ENCODE data around the gene SLC46A2. TPM values are rescaled to one million over a fixed set of nuclear protein-coding genes. Genes with fewer than 3 reads are reported as not detected.

Gene SLC46A2
- polyA plus RNA-seq, 4 donors, result 0.03 to 0.30 TPM; not detected in 2

DNA sequence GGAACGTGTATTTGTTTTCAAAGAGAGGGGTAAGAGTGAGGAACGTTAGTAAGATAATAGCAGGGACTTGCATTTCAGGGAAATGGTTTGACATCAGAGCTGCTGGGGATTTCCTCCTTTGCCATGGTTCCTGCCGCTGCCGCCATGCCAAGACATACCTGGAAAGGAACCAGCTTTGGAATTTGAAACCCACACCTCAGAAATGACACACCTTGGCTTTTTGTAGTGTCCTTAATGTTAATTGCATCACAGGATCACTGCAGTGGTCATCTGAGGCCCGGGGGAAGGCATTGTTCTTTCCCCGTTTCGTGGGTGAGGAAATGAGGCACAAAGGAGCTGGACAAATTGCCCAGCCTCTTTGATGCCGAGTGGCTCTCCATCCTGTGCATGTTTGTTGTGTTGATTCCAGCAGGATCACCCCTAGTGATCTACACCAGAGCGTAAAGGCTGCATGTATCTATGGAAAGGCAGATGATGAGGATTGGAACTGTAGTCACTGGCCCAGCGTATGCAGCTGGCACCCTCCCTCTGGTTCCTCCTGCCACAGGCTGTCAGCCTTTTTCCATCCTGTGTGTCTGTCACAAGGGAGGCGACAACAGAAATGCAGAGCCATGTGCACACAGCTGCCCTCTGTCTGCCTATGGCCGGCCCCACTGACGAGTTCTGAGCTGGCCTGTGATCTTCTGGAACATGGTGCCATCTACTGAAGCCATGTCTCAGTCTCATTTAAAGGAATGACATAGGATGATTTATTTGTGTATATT, 37.8 kb downstream of the SLC46A2 start:
- 69 to 73% (median 70%) methylated on average over 13 of the region's 13 CpGs for WGBS, 3 donors
- no peak overlapping the region for H3K27ac ChIP-seq (ENCODE audit: low read depth in 1 of 3, low read length in 2 of 3)
- peaks cover 0 to 61% (median 4%) of the 10 kb centered on the region in 3 donors for H3K36me3 ChIP-seq (ENCODE audit: control insufficient read depth in 3 of 3, insufficient read depth in 2 of 3, low read depth in 1 of 3, low read length in 3 of 3)
- DNase-seq (no peak), FAIRE-seq (no peak)
- H3K27me3 ChIP-seq (ENCODE audit: control insufficient read depth in 3 of 3, insufficient read depth in 3 of 3, low read length in 3 of 3), result no peaks in the 10 kb centered on the region
- no peaks in the 10 kb centered on the region for H3K4me1 ChIP-seq (ENCODE audit: control insufficient read depth in 3 of 3, insufficient read depth in 2 of 3, low read depth in 1 of 3, low read length in 2 of 3)
- no peaks in the 10 kb centered on the region for H3K9me3 ChIP-seq (ENCODE audit: control insufficient read depth in 2 of 2, insufficient read depth in 1 of 2, low read depth in 1 of 2, low read length in 1 of 2)
- H3K4me3 ChIP-seq (ENCODE audit: low read depth in 1 of 3, low read length in 3 of 3), result no peak overlapping the region

DNA sequence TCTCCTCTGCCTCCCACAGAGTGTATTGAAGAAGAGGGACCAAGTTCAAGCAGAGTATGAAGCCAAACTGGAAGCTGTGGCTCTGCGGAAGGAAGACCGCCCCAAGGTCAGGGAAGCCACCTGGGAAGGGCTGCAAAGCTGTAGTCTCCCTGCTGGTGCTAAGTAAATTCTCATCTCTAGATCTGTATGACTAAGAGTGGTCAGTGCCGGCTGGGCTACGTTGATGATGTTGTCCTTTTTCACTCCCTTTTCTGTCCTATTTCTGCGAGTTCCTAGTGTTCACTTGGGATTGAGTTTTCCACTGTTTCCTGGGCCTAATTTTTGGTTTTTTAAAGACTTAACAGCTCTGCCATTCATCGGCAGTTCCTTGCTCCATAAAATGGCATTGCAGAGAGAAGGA, 39.8 kb downstream of the SLC46A2 start:
- FAIRE-seq, result no peak
- 94 to 96% (median 95%) methylated on average over 6 of the region's 6 CpGs for WGBS, 3 donors
- Histone ChIP-seq H3K36me3 (ENCODE audit: control insufficient read depth in 3 of 3, insufficient read depth in 2 of 3, low read depth in 1 of 3, low read length in 3 of 3) (peaks cover 0 to 61% (median 4%) of the 10 kb centered on the region in 3 donors), H3K4me3 (ENCODE audit: low read depth in 1 of 3, low read length in 3 of 3) (no peak overlapping the region), H3K9me3 (ENCODE audit: control insufficient read depth in 2 of 2, insufficient read depth in 1 of 2, low read depth in 1 of 2, low read length in 1 of 2) (no peaks in the 10 kb centered on the region), H3K27me3 (ENCODE audit: control insufficient read depth in 3 of 3, insufficient read depth in 3 of 3, low read length in 3 of 3) (no peaks in the 10 kb centered on the region), H3K4me1 (ENCODE audit: control insufficient read depth in 3 of 3, insufficient read depth in 2 of 3, low read depth in 1 of 3, low read length in 2 of 3) (no peaks in the 10 kb centered on the region), H3K27ac (ENCODE audit: low read depth in 1 of 3, low read length in 2 of 3) (no peak overlapping the region)
- no peak for DNase-seq

DNA sequence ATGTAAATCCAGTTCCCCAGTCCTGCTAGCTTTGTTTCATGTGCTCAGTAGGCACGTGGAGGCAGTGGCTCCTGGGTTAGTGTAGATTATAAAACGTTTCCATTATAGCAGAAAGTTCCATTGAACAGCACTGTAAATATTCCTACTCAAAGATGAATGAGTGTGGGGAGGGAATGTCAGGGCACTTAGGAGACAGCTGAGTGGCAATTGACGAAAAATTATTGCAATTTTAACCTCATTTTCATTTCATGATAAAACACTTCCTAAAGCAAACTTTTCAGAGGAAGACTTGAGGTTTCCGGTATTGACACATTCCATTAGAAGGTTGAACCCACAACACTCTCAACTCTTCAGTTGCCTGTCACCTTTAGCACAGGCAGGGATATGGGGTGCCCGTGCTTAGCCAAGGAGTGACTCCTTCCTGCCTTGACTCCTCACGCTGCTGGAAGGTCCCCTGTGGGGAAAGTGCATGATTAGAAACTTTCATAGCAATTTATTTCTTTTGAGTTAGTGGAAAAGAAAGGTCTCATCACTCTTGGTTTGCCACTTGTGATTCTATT, 41.2 kb downstream of the SLC46A2 start:
- no peak overlapping the region for H3K27ac ChIP-seq (ENCODE audit: low read depth in 1 of 3, low read length in 2 of 3)
- WGBS, 3 donors, result 79 to 87% (median 81%) methylated on average over 6 of the region's 6 CpGs
- DNase-seq (no peak), FAIRE-seq (no peak)
- H3K9me3 ChIP-seq (ENCODE audit: control insufficient read depth in 2 of 2, insufficient read depth in 1 of 2, low read depth in 1 of 2, low read length in 1 of 2), result no peaks in the 10 kb centered on the region
- H3K27me3 ChIP-seq (ENCODE audit: control insufficient read depth in 3 of 3, insufficient read depth in 3 of 3, low read length in 3 of 3), result no peaks in the 10 kb centered on the region
- H3K4me1 ChIP-seq (ENCODE audit: control insufficient read depth in 3 of 3, insufficient read depth in 2 of 3, low read depth in 1 of 3, low read length in 2 of 3), result no peaks in the 10 kb centered on the region
- H3K4me3 ChIP-seq (ENCODE audit: low read depth in 1 of 3, low read length in 3 of 3), result no peak overlapping the region
- H3K36me3 ChIP-seq (ENCODE audit: control insufficient read depth in 3 of 3, insufficient read depth in 2 of 3, low read depth in 1 of 3, low read length in 3 of 3), result peaks cover 0 to 58% (median 4%) of the 10 kb centered on the region in 3 donors

DNA sequence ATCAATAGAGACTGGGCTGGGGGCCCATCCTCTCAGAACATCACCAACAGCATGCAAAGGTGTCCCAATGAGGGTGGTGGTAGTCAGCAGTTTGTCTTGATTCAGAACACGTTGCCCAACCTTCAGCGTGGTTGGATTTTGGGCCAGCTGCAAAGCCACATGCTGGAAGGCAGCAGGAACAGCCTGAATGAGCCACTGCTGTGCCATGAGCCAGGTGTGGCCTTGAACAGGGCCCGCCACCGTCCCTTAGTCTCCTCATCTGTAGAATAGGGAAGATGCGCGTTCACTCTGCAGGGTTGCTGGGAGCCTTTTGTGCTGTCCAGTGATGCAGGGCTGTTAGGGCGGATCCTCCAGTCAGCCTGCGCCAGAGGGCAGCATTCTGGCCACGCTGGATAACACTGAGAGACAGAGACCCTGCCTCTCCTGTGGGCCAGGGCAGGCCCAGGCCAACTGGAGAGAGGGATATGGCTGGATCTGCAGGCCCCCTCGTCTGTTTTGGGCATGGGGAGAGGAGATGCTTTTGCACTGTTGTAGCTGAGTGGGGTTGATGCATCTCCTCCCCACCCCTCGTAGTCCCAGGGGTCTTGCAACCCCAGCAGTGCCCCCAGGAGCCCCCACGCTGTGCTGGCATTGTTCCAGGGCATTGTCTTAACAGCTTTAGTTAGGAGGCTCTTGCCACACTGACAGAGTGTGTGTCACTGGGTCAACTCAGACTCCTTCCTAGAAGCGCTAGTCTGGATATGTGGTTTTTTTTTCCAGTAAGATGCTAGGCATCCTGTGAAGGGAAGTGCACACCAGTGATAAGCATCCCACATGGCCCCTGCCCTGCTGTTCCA, 42.1 kb downstream of the SLC46A2 start:
- no peak overlapping the region for H3K4me3 ChIP-seq (ENCODE audit: low read depth in 1 of 3, low read length in 3 of 3)
- no peak overlapping the region for H3K27ac ChIP-seq (ENCODE audit: low read depth in 1 of 3, low read length in 2 of 3)
- H3K36me3 ChIP-seq (ENCODE audit: control insufficient read depth in 3 of 3, insufficient read depth in 2 of 3, low read depth in 1 of 3, low read length in 3 of 3), result peaks cover 0 to 52% (median 4%) of the 10 kb centered on the region in 3 donors
- DNase-seq (no peak), FAIRE-seq (no peak)
- no peaks in the 10 kb centered on the region for H3K4me1 ChIP-seq (ENCODE audit: control insufficient read depth in 3 of 3, insufficient read depth in 2 of 3, low read depth in 1 of 3, low read length in 2 of 3)
- H3K27me3 ChIP-seq (ENCODE audit: control insufficient read depth in 3 of 3, insufficient read depth in 3 of 3, low read length in 3 of 3), result no peaks in the 10 kb centered on the region
- H3K9me3 ChIP-seq (ENCODE audit: control insufficient read depth in 2 of 2, insufficient read depth in 1 of 2, low read depth in 1 of 2, low read length in 1 of 2), result no peaks in the 10 kb centered on the region
- 86 to 90% (median 89%) methylated on average over 13 of the region's 13 CpGs for WGBS, 3 donors

DNA sequence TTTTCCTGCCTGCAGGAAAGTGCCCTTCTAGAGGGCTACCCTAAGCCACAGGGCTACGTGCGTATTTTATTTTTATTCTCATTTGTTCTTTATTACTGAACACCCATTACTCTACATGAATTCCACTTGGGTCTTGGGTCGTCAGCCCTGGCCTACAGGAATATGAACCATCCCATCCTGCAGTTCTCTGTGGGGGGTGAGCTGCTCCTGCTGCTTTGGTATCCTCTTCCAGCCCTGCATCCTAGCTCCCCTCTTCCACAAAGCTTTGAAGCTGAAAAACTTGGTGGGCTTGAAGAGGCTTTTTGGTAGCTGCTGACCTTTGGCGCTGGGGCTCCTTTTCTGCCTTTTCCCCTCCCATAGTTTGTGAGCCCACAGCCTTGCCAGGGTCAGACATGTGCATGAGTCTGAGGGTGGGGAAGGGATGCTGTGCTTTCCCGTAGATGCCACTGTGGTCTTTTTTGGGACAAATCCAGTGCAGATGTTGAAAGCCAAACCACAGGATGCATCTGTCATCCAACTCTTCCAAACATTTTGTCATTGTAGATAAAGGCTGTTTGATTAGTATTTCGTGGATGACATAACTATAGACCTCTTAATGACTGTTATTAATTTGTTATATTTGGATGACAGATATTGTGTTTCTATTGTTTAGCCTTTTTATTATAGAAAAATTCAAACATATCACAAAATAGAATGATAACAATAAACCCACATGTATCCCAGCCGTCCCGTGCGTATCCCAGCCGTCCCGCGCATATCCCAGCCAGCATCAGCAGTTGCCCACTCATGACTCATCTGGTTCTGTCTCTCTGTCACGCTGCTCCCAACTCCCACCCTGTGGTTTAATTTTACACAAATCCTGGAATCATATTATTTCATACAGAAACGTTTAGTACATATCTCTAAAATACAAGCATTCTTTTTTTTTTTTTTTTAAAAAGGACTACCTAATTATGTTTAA, 43.9 kb downstream of the SLC46A2 start:
- FAIRE-seq (no peak), DNase-seq (no peak)
- H3K27me3 ChIP-seq (ENCODE audit: control insufficient read depth in 3 of 3, insufficient read depth in 3 of 3, low read length in 3 of 3), result no peaks in the 10 kb centered on the region
- no peak overlapping the region for H3K4me3 ChIP-seq (ENCODE audit: low read depth in 1 of 3, low read length in 3 of 3)
- no peak overlapping the region for H3K27ac ChIP-seq (ENCODE audit: low read depth in 1 of 3, low read length in 2 of 3)
- H3K4me1 ChIP-seq (ENCODE audit: control insufficient read depth in 3 of 3, insufficient read depth in 2 of 3, low read depth in 1 of 3, low read length in 2 of 3), result no peaks in the 10 kb centered on the region
- 68 to 86% (median 86%) methylated on average over 14 of the region's 14 CpGs for WGBS, 3 donors
- H3K9me3 ChIP-seq (ENCODE audit: control insufficient read depth in 2 of 2, insufficient read depth in 1 of 2, low read depth in 1 of 2, low read length in 1 of 2), result no peaks in the 10 kb centered on the region
- peaks cover 0 to 49% (median 4%) of the 10 kb centered on the region in 3 donors for H3K36me3 ChIP-seq (ENCODE audit: control insufficient read depth in 3 of 3, insufficient read depth in 2 of 3, low read depth in 1 of 3, low read length in 3 of 3)

DNA sequence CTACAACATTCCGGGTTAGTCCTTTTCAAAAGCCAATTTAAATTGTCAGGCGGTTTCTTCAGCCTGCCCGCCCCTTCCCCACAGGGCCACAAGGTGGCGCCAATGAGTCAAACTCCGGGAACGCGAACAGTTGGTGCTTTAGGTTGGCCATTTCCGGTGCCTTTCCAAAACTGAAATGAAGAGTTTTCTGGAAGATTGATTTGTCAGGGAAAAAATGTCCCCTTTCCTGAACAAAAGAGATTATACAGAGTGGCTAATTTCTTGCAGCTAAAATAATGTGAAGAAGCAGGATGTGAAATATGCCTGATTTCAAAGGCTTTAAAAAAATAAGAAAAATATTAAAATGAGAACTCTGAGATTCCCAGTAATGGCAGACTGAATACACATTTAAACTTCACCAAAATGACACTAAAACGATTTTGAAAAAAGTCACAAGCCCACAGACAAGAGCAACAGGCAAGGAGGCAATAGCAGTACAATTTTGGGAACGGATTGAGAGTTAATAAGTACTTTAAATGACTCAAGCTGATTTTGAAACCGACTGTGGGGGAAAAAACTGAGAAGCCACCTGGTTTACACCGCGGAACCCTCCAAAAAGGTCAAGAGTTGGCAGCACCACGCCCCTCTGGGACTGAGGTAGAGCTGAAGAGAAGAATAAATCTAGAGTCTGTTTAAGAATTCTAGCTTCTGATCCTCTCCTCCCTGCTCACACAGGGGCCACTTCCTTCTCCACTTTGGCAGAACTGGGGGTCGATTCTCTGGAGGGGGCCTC, 45.7 kb downstream of the SLC46A2 start:
- H3K4me3 ChIP-seq (ENCODE audit: low read depth in 1 of 3, low read length in 3 of 3), result no peak overlapping the region
- H3K9me3 ChIP-seq (ENCODE audit: control insufficient read depth in 2 of 2, insufficient read depth in 1 of 2, low read depth in 1 of 2, low read length in 1 of 2), result no peaks in the 10 kb centered on the region
- FAIRE-seq, result no peak
- 30 to 32% (median 30%) methylated on average over 15 of the region's 15 CpGs for WGBS, 3 donors
- H3K36me3 ChIP-seq (ENCODE audit: control insufficient read depth in 3 of 3, insufficient read depth in 2 of 3, low read depth in 1 of 3, low read length in 3 of 3), result peaks cover 0 to 38% (median 3%) of the 10 kb centered on the region in 3 donors
- H3K27me3 ChIP-seq (ENCODE audit: control insufficient read depth in 3 of 3, insufficient read depth in 3 of 3, low read length in 3 of 3), result no peaks in the 10 kb centered on the region
- peak; percentile 73 to 80 for DNase-seq
- H3K4me1 ChIP-seq (ENCODE audit: control insufficient read depth in 3 of 3, insufficient read depth in 2 of 3, low read depth in 1 of 3, low read length in 2 of 3), result no peaks in the 10 kb centered on the region
- no peak overlapping the region for H3K27ac ChIP-seq (ENCODE audit: low read depth in 1 of 3, low read length in 2 of 3)

DNA sequence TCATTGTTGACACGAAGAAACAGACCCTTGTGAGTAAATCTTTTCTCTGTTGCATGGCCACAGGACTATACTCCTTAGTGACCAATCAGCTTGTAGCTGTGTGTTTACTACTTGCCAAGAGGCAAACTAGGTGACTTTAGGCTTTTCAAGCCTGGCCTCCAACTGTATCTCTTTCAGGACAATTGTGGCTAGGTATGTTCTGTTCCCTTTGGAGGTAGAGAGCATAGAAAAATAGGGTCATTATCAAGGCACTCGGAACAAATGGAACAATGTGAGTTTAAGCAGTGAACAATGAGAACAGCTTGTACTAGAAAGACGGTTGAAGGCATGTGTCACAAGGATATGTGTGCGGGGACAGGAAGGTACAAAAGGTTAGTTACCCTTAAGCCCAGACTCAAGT, 48.1 kb downstream of the SLC46A2 start:
- Histone ChIP-seq H3K27me3 (ENCODE audit: control insufficient read depth in 3 of 3, insufficient read depth in 3 of 3, low read length in 3 of 3) (no peaks in the 10 kb centered on the region), H3K36me3 (ENCODE audit: control insufficient read depth in 3 of 3, insufficient read depth in 2 of 3, low read depth in 1 of 3, low read length in 3 of 3) (peaks cover 3 to 27% (median 7%) of the 10 kb centered on the region in 3 donors), H3K27ac (ENCODE audit: low read depth in 1 of 3, low read length in 2 of 3) (no peak overlapping the region), H3K4me1 (ENCODE audit: control insufficient read depth in 3 of 3, insufficient read depth in 2 of 3, low read depth in 1 of 3, low read length in 2 of 3) (no peaks in the 10 kb centered on the region), H3K4me3 (ENCODE audit: low read depth in 1 of 3, low read length in 3 of 3) (no peak overlapping the region), H3K9me3 (ENCODE audit: control insufficient read depth in 2 of 2, insufficient read depth in 1 of 2, low read depth in 1 of 2, low read length in 1 of 2) (no peaks in the 10 kb centered on the region)
- no peak for FAIRE-seq
- no peak for DNase-seq
- 84 to 95% (median 95%) methylated on average over 4 of the region's 4 CpGs for WGBS, 3 donors
